Skeletal muscle tissue (tissue), 4 donors: ENCODE measurements around the gene PPFIA1. TPM values are rescaled to one million over a fixed set of nuclear protein-coding genes. Genes with fewer than 3 reads are reported as not detected.

Experiments used
- H3K27ac ChIP-seq: one replicate; pipeline ENCODE4 v1.7.0; 2013; ENCODE audit warnings: mild to moderate bottlenecking, low read depth, low read length, inconsistent platforms
- H3K27me3 ChIP-seq, 3 donors: one replicate each; pipeline ENCODE4 v1.7.0; 2013; ENCODE audit warnings: low read length in 3 of 3; ENCODE audit not compliant: control insufficient read depth in 3 of 3, insufficient read depth in 3 of 3
- H3K36me3 ChIP-seq, 3 donors: one replicate each; pipeline ENCODE4 v1.7.0; 2013; ENCODE audit warnings: low read length in 3 of 3; ENCODE audit not compliant: control insufficient read depth in 3 of 3, insufficient read depth in 3 of 3
- H3K4me1 ChIP-seq, 3 donors: one replicate each; pipeline ENCODE4 v1.7.0; 2013; ENCODE audit warnings: low read length in 3 of 3, mild to moderate bottlenecking in 3 of 3; ENCODE audit not compliant: control insufficient read depth in 3 of 3, insufficient read depth in 3 of 3
- H3K4me3 ChIP-seq, 3 donors: one replicate each; pipeline ENCODE4 v1.7.0; 2013; ENCODE audit warnings: low read length in 3 of 3
- H3K9ac ChIP-seq, 3 donors: one replicate each; pipeline ENCODE4 v1.7.0; 2013; ENCODE audit warnings: low read length in 3 of 3, mild to moderate bottlenecking in 3 of 3, moderate library complexity in 2 of 3, low read depth in 1 of 3
- H3K9me3 ChIP-seq, 3 donors: one replicate each; pipeline ENCODE4 v1.7.0; 2013; ENCODE audit warnings: low read length in 3 of 3; ENCODE audit not compliant: control insufficient read depth in 3 of 3
- total RNA-seq: library from RNA; depleted of rRNA; stranded (reverse); fragments of >200 nt; gene quantifications from one replicate; pipeline ENCODE4 v1.2.3, GENCODE V29; 2014
- donor health status: Osteomylitis.

The PPFIA1 gene
- total RNA-seq, 1 donor from 2014 or later: 25.6 TPM

- Histone ChIP-seq H3K27me3 (no peaks in the 10 kb centered on the region), H3K36me3 (peaks cover 78 to 85% (median 80%) of the 10 kb centered on the region in 3 donors), H3K27ac (no peak overlapping the region), H3K9me3 (no peaks in the 10 kb centered on the region), H3K4me3 (no peak overlapping the region), H3K4me1 (peaks cover 0 to 1% (median 0%) of the 10 kb centered on the region in 3 donors), H3K9ac (no peak overlapping the region)
Measured at GRCh38 chr11:70420496-70420895, 150.0 kb downstream of the PPFIA1 start.

- H3K27ac ChIP-seq: no peak overlapping the region
- no peaks in the 10 kb centered on the region for H3K4me1 ChIP-seq
- no peak overlapping the region for H3K9ac ChIP-seq
- no peaks in the 10 kb centered on the region for H3K9me3 ChIP-seq
- no peak overlapping the region for H3K4me3 ChIP-seq
- H3K27me3 ChIP-seq: no peaks in the 10 kb centered on the region
- H3K36me3 ChIP-seq: peaks cover 78 to 83% (median 78%) of the 10 kb centered on the region in 3 donors
Measured at GRCh38 chr11:70421123-70421522, 150.6 kb downstream of the PPFIA1 start.

- Histone ChIP-seq H3K27ac (no peak overlapping the region), H3K9me3 (no peaks in the 10 kb centered on the region), H3K4me1 (no peaks in the 10 kb centered on the region), H3K27me3 (no peaks in the 10 kb centered on the region), H3K36me3 (peaks cover 73 to 80% (median 75%) of the 10 kb centered on the region in 3 donors), H3K9ac (no peak overlapping the region), H3K4me3 (no peak overlapping the region)
Measured at GRCh38 chr11:70422692-70423522, 152.4 kb downstream of the PPFIA1 start.

- no peaks in the 10 kb centered on the region for H3K9me3 ChIP-seq
- H3K27ac ChIP-seq: no peak overlapping the region
- no peak overlapping the region for H3K4me3 ChIP-seq
- no peaks in the 10 kb centered on the region for H3K4me1 ChIP-seq
- H3K27me3 ChIP-seq: no peaks in the 10 kb centered on the region
- H3K36me3 ChIP-seq: peaks cover 70 to 75% (median 71%) of the 10 kb centered on the region in 3 donors
- H3K9ac ChIP-seq: no peak overlapping the region
Measured at GRCh38 chr11:70423523-70424505, 153.3 kb downstream of the PPFIA1 start.

GRCh38 chr11:70424765-70425344 is 154.4 kb downstream of the PPFIA1 start:
- no peaks in the 10 kb centered on the region for H3K4me1 ChIP-seq
- H3K4me3 ChIP-seq: no peak overlapping the region
- H3K27me3 ChIP-seq: no peaks in the 10 kb centered on the region
- no peaks in the 10 kb centered on the region for H3K9me3 ChIP-seq
- no peak overlapping the region for H3K27ac ChIP-seq
- no peak overlapping the region for H3K9ac ChIP-seq
- H3K36me3 ChIP-seq: peaks cover 68 to 79% (median 74%) of the 10 kb centered on the region in 3 donors

- H3K36me3 ChIP-seq: peaks cover 70 to 81% (median 73%) of the 10 kb centered on the region in 3 donors
- no peak overlapping the region for H3K4me3 ChIP-seq
- no peak overlapping the region for H3K27ac ChIP-seq
- H3K4me1 ChIP-seq: no peaks in the 10 kb centered on the region
- H3K27me3 ChIP-seq: no peaks in the 10 kb centered on the region
- H3K9ac ChIP-seq: no peak overlapping the region
- no peaks in the 10 kb centered on the region for H3K9me3 ChIP-seq
Measured at GRCh38 chr11:70427436-70427835, 156.9 kb downstream of the PPFIA1 start.

- Histone ChIP-seq H3K9me3 (no peaks in the 10 kb centered on the region), H3K4me1 (no peaks in the 10 kb centered on the region), H3K9ac (no peak overlapping the region), H3K27me3 (no peaks in the 10 kb centered on the region), H3K4me3 (no peak overlapping the region), H3K36me3 (peaks cover 70 to 82% (median 75%) of the 10 kb centered on the region in 3 donors), H3K27ac (no peak overlapping the region)
Measured at GRCh38 chr11:70428701-70429427, 158.4 kb downstream of the PPFIA1 start.

GRCh38 chr11:70429428-70429705 is 158.9 kb downstream of the PPFIA1 start:
- peaks cover 71 to 82% (median 75%) of the 10 kb centered on the region in 3 donors for H3K36me3 ChIP-seq

GRCh38 chr11:70429724-70430521 is 159.4 kb downstream of the PPFIA1 start:
- H3K27me3 ChIP-seq: no peaks in the 10 kb centered on the region

More at GRCh38 chr11:70429428-70429705, 158.9 kb downstream of the PPFIA1 start:
- Histone ChIP-seq H3K9ac (no peak overlapping the region), H3K9me3 (no peaks in the 10 kb centered on the region), H3K27me3 (no peaks in the 10 kb centered on the region), H3K4me3 (no peak overlapping the region), H3K27ac (no peak overlapping the region), H3K4me1 (no peaks in the 10 kb centered on the region)

More at GRCh38 chr11:70429724-70430521, 159.4 kb downstream of the PPFIA1 start:
- Histone ChIP-seq H3K36me3 (peaks cover 70 to 83% (median 75%) of the 10 kb centered on the region in 3 donors), H3K9ac (peak overlapping the region in 1 of 3 donors; percentile 8), H3K9me3 (no peaks in the 10 kb centered on the region), H3K4me3 (no peak overlapping the region), H3K27ac (no peak overlapping the region), H3K4me1 (no peaks in the 10 kb centered on the region)
